ENCODE measurements around the gene CD248.

Gene CD248

DNA sequence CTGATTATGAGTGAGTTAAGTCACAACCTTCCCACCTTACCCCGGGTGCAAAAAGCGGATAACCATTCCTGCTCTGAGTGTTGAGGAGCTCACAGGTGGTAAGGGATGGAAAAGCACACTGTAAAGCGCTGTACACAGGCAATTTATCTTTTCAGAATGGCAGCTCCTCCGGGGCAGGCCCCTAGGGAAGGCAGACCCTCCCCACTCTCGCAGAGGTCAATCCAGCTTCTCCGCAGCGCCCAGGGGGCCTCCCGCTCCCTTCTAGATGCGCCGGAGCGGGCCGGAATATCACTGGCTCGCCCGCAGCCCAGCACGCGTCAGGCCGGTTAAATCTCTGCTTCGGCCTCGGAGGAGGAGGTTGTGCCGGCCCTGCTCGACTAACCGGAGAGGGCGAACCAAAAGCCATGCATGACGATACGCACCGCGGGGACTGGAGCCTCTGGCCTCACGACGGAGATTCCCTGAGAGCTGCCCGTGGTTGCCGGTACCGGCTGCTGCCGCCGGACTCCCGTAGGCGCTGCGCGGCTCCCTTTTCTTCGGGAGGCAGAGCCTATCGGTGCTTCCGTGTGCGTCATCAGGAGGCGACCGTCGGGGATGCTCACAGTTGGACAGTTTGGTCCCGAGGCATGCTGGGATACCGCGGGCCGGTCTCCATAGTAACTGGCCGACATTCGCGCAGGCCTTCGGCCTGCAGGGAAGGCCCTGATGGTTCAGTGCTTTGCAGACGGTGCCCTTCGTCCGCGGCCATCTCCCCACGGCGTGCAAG, 27.9 kb upstream of the CD248 start, which contains the start of gene BRMS1 (continued):
- TF ChIP-seq ZNF302 (tag by site-specific recombination; IDR thresholded peaks at IDR 0.05; ENCODE audit: low read depth): no peak
- TF ChIP-seq ZFP3 (tag by site-specific recombination; IDR thresholded peaks at IDR 0.05; ENCODE audit: low read depth): no peak
- TF ChIP-seq ZNF324 (tag by site-specific recombination; IDR thresholded peaks at IDR 0.05): no peak
- 0 out of 2 replicates have a peak, but pooled peaks have one; percentile 32 for TF ChIP-seq ZNF2 (tag by site-specific recombination; IDR thresholded peaks at IDR 0.05)
- TF ChIP-seq ZNF274 (IDR thresholded peaks at IDR 0.05; ENCODE audit: low read length): no peak
- no peak for TF ChIP-seq ZNF274 (tag by site-specific recombination; IDR thresholded peaks at IDR 0.05; ENCODE audit: borderline replicate concordance)
- TF ChIP-seq, protein P1, sequence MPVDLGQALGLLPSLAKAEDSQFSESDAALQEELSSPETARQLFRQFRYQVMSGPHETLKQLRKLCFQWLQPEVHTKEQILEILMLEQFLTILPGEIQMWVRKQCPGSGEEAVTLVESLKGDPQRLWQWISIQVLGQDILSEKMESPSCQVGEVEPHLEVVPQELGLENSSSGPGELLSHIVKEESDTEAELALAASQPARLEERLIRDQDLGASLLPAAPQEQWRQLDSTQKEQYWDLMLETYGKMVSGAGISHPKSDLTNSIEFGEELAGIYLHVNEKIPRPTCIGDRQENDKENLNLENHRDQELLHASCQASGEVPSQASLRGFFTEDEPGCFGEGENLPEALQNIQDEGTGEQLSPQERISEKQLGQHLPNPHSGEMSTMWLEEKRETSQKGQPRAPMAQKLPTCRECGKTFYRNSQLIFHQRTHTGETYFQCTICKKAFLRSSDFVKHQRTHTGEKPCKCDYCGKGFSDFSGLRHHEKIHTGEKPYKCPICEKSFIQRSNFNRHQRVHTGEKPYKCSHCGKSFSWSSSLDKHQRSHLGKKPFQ (tag by site-specific recombination; IDR thresholded peaks at IDR 0.05): no peak; the same call in 1 of the 2 replicates
- no peak for TF ChIP-seq ZNF571 (tag by site-specific recombination; IDR thresholded peaks at IDR 0.05)
- TF ChIP-seq ZNF658 (tag by site-specific recombination; IDR thresholded peaks at IDR 0.05): no peak
- no peak for TF ChIP-seq ZNF585B (tag by site-specific recombination; IDR thresholded peaks at IDR 0.05)
- TF ChIP-seq WT1 (tag by site-specific recombination; IDR thresholded peaks at IDR 0.05): 0 out of 2 replicates have a peak, but pooled peaks have one; percentile 19
- TF ChIP-seq, protein P2, sequence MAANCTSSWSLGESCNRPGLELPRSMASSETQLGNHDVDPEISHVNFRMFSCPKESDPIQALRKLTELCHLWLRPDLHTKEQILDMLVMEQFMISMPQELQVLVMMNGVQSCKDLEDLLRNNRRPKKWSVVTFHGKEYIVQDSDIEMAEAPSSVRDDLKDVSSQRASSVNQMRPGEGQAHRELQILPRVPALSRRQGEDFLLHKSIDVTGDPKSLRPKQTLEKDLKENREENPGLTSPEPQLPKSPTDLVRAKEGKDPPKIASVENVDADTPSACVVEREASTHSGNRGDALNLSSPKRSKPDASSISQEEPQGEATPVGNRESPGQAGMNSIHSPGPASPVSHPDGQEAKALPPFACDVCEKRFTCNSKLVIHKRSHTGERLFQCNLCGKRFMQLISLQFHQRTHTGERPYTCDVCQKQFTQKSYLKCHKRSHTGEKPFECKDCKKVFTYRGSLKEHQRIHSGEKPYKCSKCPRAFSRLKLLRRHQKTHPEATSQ (tag by site-specific recombination; IDR thresholded peaks at IDR 0.05): no peak
- TF ChIP-seq, protein P3, sequence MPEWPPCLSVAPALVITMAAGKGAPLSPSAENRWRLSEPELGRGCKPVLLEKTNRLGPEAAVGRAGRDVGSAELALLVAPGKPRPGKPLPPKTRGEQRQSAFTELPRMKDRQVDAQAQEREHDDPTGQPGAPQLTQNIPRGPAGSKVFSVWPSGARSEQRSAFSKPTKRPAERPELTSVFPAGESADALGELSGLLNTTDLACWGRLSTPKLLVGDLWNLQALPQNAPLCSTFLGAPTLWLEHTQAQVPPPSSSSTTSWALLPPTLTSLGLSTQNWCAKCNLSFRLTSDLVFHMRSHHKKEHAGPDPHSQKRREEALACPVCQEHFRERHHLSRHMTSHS (tag by site-specific recombination; IDR thresholded peaks at IDR 0.05): no peak
- no peak for TF ChIP-seq ZNF626 (tag by site-specific recombination; IDR thresholded peaks at IDR 0.05)
- TF ChIP-seq, protein P4, sequence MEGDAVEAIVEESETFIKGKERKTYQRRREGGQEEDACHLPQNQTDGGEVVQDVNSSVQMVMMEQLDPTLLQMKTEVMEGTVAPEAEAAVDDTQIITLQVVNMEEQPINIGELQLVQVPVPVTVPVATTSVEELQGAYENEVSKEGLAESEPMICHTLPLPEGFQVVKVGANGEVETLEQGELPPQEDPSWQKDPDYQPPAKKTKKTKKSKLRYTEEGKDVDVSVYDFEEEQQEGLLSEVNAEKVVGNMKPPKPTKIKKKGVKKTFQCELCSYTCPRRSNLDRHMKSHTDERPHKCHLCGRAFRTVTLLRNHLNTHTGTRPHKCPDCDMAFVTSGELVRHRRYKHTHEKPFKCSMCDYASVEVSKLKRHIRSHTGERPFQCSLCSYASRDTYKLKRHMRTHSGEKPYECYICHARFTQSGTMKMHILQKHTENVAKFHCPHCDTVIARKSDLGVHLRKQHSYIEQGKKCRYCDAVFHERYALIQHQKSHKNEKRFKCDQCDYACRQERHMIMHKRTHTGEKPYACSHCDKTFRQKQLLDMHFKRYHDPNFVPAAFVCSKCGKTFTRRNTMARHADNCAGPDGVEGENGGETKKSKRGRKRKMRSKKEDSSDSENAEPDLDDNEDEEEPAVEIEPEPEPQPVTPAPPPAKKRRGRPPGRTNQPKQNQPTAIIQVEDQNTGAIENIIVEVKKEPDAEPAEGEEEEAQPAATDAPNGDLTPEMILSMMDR (tag by site-specific recombination; IDR thresholded peaks at IDR 0.05): 0 out of 2 replicates have a peak, but pooled peaks have one; percentile 25
- TF ChIP-seq, protein P5, sequence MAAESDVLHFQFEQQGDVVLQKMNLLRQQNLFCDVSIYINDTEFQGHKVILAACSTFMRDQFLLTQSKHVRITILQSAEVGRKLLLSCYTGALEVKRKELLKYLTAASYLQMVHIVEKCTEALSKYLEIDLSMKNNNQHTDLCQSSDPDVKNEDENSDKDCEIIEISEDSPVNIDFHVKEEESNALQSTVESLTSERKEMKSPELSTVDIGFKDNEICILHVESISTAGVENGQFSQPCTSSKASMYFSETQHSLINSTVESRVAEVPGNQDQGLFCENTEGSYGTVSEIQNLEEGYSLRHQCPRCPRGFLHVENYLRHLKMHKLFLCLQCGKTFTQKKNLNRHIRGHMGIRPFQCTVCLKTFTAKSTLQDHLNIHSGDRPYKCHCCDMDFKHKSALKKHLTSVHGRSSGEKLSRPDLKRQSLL (tag by site-specific recombination; IDR thresholded peaks at IDR 0.05): no peak
- TF ChIP-seq GLIS2 (tag by site-specific recombination; IDR thresholded peaks at IDR 0.05): no peak
- TF ChIP-seq ZNF558 (tag by site-specific recombination; IDR thresholded peaks at IDR 0.05): no peak
- TF ChIP-seq, protein P6, sequence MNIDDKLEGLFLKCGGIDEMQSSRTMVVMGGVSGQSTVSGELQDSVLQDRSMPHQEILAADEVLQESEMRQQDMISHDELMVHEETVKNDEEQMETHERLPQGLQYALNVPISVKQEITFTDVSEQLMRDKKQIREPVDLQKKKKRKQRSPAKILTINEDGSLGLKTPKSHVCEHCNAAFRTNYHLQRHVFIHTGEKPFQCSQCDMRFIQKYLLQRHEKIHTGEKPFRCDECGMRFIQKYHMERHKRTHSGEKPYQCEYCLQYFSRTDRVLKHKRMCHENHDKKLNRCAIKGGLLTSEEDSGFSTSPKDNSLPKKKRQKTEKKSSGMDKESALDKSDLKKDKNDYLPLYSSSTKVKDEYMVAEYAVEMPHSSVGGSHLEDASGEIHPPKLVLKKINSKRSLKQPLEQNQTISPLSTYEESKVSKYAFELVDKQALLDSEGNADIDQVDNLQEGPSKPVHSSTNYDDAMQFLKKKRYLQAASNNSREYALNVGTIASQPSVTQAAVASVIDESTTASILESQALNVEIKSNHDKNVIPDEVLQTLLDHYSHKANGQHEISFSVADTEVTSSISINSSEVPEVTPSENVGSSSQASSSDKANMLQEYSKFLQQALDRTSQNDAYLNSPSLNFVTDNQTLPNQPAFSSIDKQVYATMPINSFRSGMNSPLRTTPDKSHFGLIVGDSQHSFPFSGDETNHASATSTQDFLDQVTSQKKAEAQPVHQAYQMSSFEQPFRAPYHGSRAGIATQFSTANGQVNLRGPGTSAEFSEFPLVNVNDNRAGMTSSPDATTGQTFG (tag by site-specific recombination; IDR thresholded peaks at IDR 0.05; ENCODE audit: borderline replicate concordance): no peak
- TF ChIP-seq, protein P7, sequence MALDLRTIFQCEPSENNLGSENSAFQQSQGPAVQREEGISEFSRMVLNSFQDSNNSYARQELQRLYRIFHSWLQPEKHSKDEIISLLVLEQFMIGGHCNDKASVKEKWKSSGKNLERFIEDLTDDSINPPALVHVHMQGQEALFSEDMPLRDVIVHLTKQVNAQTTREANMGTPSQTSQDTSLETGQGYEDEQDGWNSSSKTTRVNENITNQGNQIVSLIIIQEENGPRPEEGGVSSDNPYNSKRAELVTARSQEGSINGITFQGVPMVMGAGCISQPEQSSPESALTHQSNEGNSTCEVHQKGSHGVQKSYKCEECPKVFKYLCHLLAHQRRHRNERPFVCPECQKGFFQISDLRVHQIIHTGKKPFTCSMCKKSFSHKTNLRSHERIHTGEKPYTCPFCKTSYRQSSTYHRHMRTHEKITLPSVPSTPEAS (tag by site-specific recombination; IDR thresholded peaks at IDR 0.05): 0 out of 2 replicates have a peak, but pooled peaks have one; percentile 23
- TF ChIP-seq, protein P8, sequence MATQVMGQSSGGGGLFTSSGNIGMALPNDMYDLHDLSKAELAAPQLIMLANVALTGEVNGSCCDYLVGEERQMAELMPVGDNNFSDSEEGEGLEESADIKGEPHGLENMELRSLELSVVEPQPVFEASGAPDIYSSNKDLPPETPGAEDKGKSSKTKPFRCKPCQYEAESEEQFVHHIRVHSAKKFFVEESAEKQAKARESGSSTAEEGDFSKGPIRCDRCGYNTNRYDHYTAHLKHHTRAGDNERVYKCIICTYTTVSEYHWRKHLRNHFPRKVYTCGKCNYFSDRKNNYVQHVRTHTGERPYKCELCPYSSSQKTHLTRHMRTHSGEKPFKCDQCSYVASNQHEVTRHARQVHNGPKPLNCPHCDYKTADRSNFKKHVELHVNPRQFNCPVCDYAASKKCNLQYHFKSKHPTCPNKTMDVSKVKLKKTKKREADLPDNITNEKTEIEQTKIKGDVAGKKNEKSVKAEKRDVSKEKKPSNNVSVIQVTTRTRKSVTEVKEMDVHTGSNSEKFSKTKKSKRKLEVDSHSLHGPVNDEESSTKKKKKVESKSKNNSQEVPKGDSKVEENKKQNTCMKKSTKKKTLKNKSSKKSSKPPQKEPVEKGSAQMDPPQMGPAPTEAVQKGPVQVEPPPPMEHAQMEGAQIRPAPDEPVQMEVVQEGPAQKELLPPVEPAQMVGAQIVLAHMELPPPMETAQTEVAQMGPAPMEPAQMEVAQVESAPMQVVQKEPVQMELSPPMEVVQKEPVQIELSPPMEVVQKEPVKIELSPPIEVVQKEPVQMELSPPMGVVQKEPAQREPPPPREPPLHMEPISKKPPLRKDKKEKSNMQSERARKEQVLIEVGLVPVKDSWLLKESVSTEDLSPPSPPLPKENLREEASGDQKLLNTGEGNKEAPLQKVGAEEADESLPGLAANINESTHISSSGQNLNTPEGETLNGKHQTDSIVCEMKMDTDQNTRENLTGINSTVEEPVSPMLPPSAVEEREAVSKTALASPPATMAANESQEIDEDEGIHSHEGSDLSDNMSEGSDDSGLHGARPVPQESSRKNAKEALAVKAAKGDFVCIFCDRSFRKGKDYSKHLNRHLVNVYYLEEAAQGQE (tag by site-specific recombination; IDR thresholded peaks at IDR 0.05): no peak
